HG02610 (cell line): ENCODE measurements around the gene ZBED1.
A peak's percentile ranks its signal among the peaks of the same experiment; 100 is the strongest.
"Not testable (repeated sequence)": the region's sequence is repeated elsewhere in the genome, so short reads cannot be mapped to it uniquely, and the experiment has no call there.

Source experiments
- ATAC-seq: cut with Tn5 transposase; IDR thresholded peaks from one replicate; pipeline ENCODE4 v1.9.1; 2021; ENCODE audit warnings: mild to moderate bottlenecking, moderate library complexity; ENCODE audit not compliant: unreplicated experiment

Gene ZBED1

GRCh38 chrX:2520539-2520938 lies 19.8 kb upstream of the ZBED1 start:
- no peak for ATAC-seq

GRCh38 chrX:2519638-2520037 lies 18.9 kb upstream of the ZBED1 start:
- not testable (repeated sequence) for ATAC-seq

- peak; percentile 1 for ATAC-seq
Measured at GRCh38 chrX:2517055-2517454, 16.3 kb upstream of the ZBED1 start.

GRCh38 chrX:2516623-2517022 lies 15.8 kb upstream of the ZBED1 start:
- ATAC-seq = peak; percentile 53

GRCh38 chrX:2514131-2514530 lies 13.4 kb upstream of the ZBED1 start:
- no peak for ATAC-seq

- ATAC-seq = no peak
Measured at GRCh38 chrX:2513121-2513664, 12.4 kb upstream of the ZBED1 start.

- ATAC-seq = no peak
Measured at GRCh38 chrX:2512501-2512900, 11.7 kb upstream of the ZBED1 start.

GRCh38 chrX:2511326-2511725 lies 10.6 kb upstream of the ZBED1 start:
- no peak for ATAC-seq

- no peak for ATAC-seq
Measured at GRCh38 chrX:2508648-2509335, 8.0 kb upstream of the ZBED1 start.

- no peak for ATAC-seq
Measured at GRCh38 chrX:2507904-2508627, 7.3 kb upstream of the ZBED1 start.

GRCh38 chrX:2507196-2507595 lies 6.4 kb upstream of the ZBED1 start:
- no peak for ATAC-seq

GRCh38 chrX:2505341-2505740 lies 4.6 kb upstream of the ZBED1 start:
- not testable (repeated sequence) for ATAC-seq

- ATAC-seq = no peak
Measured at GRCh38 chrX:2504706-2505332, 4.0 kb upstream of the ZBED1 start.

GRCh38 chrX:2503591-2504500 lies 3.1 kb upstream of the ZBED1 start:
- ATAC-seq = no peak

GRCh38 chrX:2502668-2503519 lies 2.1 kb upstream of the ZBED1 start:
- no peak for ATAC-seq

GRCh38 chrX:2502120-2502667 lies 1.4 kb upstream of the ZBED1 start:
- no peak for ATAC-seq

- ATAC-seq = no peak
Measured at GRCh38 chrX:2501559-2502102, 855 bp upstream of the ZBED1 start.

GRCh38 chrX:2500091-2500802 lies 529 bp downstream of the ZBED1 start:
- peak; percentile 45 for ATAC-seq

- ATAC-seq = no peak
Measured at GRCh38 chrX:2499507-2499906, 1.3 kb downstream of the ZBED1 start.
